Parathyroid adenoma (tissue), 2 donors: ENCODE results near the gene DDOST.

ENCODE experiments used
- H2AFZ ChIP-seq: fragments of 300-600 bp; sonication (generic); one replicate; pipeline ENCODE4 v1.7.0; 2017; ENCODE audit warnings: antibody characterized with exemption, mild to moderate bottlenecking
- H3K27ac ChIP-seq: fragments of 300-600 bp; sonication (generic); one replicate; pipeline ENCODE4 v1.7.0; 2017
- H3K27me3 ChIP-seq: fragments of 300-600 bp; sonication (generic); one replicate; pipeline ENCODE4 v1.7.0; 2017; ENCODE audit warnings: low read length; ENCODE audit not compliant: control insufficient read depth, insufficient read depth
- H3K36me3 ChIP-seq: fragments of 300-600 bp; sonication (generic); one replicate; pipeline ENCODE4 v1.7.0; 2017; ENCODE audit warnings: low read length; ENCODE audit not compliant: control insufficient read depth, insufficient read depth
- H3K4me1 ChIP-seq: fragments of 300-600 bp; sonication (generic); one replicate; pipeline ENCODE4 v1.7.0; 2017; ENCODE audit warnings: control low read depth
- H3K4me2 ChIP-seq: fragments of 300-600 bp; sonication (generic); one replicate; pipeline ENCODE4 v1.7.0; 2017; ENCODE audit warnings: low read length
- H3K4me3 ChIP-seq: fragments of 300-600 bp; sonication (generic); one replicate; pipeline ENCODE4 v1.7.0; 2017; ENCODE audit warnings: low read depth, low read length
- H3K79me2 ChIP-seq: fragments of 300-600 bp; sonication (generic); one replicate; pipeline ENCODE4 v1.7.0; 2017; ENCODE audit warnings: control low read depth
- H3K9ac ChIP-seq: fragments of 300-600 bp; sonication (generic); one replicate; pipeline ENCODE4 v1.7.0; 2017; ENCODE audit warnings: mild to moderate bottlenecking
- H3K9me3 ChIP-seq: fragments of 300-600 bp; sonication (generic); one replicate; pipeline ENCODE4 v1.7.0; 2017; ENCODE audit warnings: low read length; ENCODE audit not compliant: control insufficient read depth
- TF ChIP-seq, protein P1 (sequence below): fragments of 300-600 bp; sonication (generic); IDR thresholded peaks from one replicate; pipeline ENCODE4 v1.7.0; 2017; ENCODE audit warnings: antibody characterized with exemption, mild to moderate bottlenecking
- donor health status: primary hyperparathyroidism.

The DDOST gene

DNA sequence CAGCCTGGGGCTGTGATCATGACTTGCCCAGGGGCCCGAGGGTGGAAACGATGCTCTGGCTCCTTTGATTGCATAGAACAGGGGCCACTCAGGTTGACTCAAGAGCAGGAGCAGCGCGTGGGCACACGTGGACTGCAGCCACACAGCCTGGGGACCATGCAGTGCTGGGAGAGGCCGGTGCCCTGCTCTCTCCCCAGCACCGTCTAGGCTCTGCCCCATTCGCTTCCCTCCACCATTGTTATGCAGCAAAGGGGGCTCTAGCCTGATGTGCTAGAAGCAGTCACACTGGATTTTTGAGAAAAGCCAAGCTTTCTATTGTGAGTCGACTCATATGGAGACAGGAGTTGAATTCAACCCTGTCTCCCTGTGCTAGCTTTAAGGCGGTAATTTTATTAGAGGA lies 19.2 kb downstream of the DDOST start:
- Histone ChIP-seq H3K9me3 (no peaks in the 10 kb centered on the region), H3K27me3 (no peaks in the 10 kb centered on the region), H3K4me3 (no peak overlapping the region), H3K27ac (no peak overlapping the region), H3K79me2 (no peaks in the 10 kb centered on the region), H3K36me3 (no peaks in the 10 kb centered on the region), H3K4me1 (no peaks in the 10 kb centered on the region), H2AFZ (no peak overlapping the region), H3K4me2 (no peak overlapping the region), H3K9ac (no peak overlapping the region)
- TF ChIP-seq, protein P1, sequence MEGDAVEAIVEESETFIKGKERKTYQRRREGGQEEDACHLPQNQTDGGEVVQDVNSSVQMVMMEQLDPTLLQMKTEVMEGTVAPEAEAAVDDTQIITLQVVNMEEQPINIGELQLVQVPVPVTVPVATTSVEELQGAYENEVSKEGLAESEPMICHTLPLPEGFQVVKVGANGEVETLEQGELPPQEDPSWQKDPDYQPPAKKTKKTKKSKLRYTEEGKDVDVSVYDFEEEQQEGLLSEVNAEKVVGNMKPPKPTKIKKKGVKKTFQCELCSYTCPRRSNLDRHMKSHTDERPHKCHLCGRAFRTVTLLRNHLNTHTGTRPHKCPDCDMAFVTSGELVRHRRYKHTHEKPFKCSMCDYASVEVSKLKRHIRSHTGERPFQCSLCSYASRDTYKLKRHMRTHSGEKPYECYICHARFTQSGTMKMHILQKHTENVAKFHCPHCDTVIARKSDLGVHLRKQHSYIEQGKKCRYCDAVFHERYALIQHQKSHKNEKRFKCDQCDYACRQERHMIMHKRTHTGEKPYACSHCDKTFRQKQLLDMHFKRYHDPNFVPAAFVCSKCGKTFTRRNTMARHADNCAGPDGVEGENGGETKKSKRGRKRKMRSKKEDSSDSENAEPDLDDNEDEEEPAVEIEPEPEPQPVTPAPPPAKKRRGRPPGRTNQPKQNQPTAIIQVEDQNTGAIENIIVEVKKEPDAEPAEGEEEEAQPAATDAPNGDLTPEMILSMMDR, result no peak

DNA sequence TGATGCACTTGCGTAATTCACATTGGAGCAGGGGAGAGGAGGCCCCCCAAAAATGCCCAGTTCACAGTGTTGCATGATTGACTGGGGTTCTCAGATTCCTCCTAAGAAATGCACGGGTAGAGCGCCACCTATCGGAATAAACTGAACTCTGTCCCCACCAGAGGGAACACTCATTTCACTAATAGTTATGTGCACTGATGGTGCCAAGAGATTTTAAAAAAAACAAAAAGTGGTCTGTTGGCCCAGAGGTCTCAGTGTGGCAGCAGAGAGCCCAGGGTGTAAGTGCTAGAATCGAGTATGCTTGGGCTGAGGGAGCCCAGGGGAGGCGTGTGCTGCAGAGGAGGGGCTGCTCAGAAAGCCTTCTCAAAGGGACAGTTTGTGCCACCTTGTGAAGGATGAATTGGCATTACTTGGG lies 21.0 kb downstream of the DDOST start:
- H3K4me1 ChIP-seq, result no peaks in the 10 kb centered on the region
- H3K9me3 ChIP-seq, result no peaks in the 10 kb centered on the region
- H3K27ac ChIP-seq, result no peak overlapping the region
- H2AFZ ChIP-seq, result no peak overlapping the region
- TF ChIP-seq, protein P1, result peak; percentile 62
- H3K79me2 ChIP-seq, result peaks cover under 1% of the 10 kb centered on the region
- no peak overlapping the region for H3K9ac ChIP-seq
- no peak overlapping the region for H3K4me2 ChIP-seq
- H3K36me3 ChIP-seq, result no peaks in the 10 kb centered on the region
- no peaks in the 10 kb centered on the region for H3K27me3 ChIP-seq
- no peak overlapping the region for H3K4me3 ChIP-seq

DNA sequence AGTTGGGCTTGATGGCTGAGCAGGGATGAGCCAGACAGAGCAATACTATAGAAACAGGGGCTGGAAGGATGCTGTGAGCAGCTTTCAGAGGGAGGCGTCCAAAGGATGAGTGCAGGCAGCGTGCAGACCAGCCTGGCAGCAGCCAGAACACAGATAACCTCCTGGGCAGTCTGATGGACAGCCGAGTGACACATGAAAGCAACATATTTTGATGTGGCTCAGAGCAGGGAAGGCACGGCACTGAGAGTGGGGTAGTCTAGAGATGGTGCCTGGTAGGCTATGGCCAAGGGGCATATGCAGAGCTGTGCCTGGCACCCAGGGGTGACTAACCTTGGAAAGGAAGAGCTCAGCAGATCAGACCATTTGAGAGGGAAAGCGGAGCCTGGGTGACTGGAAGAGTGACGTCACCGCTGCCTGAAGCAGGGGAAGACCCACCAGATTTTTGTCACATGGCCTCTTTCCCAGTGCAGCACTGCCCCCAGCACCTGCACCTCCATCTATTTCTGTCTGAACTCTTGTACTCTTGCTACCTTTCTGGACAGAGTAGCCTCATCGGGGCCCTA lies 24.3 kb downstream of the DDOST start:
- Histone ChIP-seq H3K36me3 (no peaks in the 10 kb centered on the region), H3K4me1 (no peaks in the 10 kb centered on the region), H2AFZ (no peak overlapping the region), H3K4me2 (no peak overlapping the region), H3K27me3 (no peaks in the 10 kb centered on the region), H3K27ac (no peak overlapping the region), H3K9me3 (no peaks in the 10 kb centered on the region), H3K4me3 (no peak overlapping the region), H3K9ac (no peak overlapping the region), H3K79me2 (peaks cover 2% of the 10 kb centered on the region)
- TF ChIP-seq, protein P1, result no peak

DNA sequence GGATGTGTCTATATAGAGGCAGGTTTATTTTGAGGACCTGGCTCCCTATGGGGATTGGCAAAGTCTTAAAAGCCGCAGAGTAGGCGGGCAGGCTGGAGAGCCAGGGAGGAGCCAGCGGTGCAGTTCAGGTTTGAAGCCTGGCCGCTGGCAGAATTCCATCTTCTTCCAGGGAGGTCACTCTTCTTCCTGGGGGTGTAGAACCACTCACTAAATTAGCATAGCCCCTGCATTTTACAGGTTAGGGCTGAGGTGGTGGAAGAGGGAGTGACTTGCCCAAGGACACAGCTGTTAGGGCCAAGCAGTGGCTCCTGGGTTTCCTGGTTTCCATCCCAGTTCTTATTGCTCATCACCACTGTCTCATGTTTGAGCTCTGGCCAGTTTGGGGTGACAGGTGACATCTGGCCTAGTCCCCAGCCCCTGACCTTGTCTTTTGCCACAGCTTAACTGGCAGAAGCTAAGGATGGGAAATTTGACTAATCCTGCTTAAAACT lies 26.5 kb downstream of the DDOST start:
- peaks cover 2% of the 10 kb centered on the region for H3K79me2 ChIP-seq
- no peak overlapping the region for H3K27ac ChIP-seq
- no peaks in the 10 kb centered on the region for H3K9me3 ChIP-seq
- peak overlapping the region; percentile 97 for H3K4me2 ChIP-seq
- no peaks in the 10 kb centered on the region for H3K4me1 ChIP-seq
- H3K36me3 ChIP-seq, result no peaks in the 10 kb centered on the region
- TF ChIP-seq, protein P1, result no peak
- peak overlapping the region; percentile 95 for H3K4me3 ChIP-seq
- H3K27me3 ChIP-seq, result no peaks in the 10 kb centered on the region
- no peak overlapping the region for H3K9ac ChIP-seq
- H2AFZ ChIP-seq, result peak overlapping the region; percentile 91

DNA sequence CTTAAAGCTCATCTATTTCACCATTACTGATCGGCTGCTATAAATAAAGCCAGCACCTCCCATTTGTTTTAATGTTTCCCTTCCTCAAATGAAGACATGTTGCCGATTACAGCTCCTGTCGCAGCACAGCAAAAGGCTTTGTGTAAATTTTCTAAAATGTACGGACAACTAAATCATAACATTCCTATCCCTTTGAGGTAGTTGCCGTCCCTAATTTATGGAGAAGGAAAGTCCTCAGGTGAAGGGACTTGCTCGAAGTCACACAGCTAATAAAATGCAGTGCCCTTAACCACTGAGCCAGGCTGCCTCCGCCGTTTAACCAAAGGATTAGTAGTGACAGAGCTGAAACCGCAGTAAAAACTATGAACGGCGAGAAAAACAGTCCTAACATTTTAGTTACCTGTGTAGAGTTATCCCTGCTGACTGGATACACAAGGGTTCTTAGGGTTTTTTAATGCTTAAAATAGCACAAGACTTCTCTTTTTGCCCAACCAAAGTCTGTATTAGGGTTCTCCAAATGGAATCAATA lies 27.0 kb downstream of the DDOST start:
- Histone ChIP-seq H3K27ac (peak overlapping the region; percentile 47), H3K9ac (peak overlapping the region; percentile 53), H3K4me3 (peak overlapping the region; percentile 95), H3K4me2 (peak overlapping the region; percentile 97), H3K9me3 (no peaks in the 10 kb centered on the region), H3K4me1 (no peaks in the 10 kb centered on the region), H3K27me3 (no peaks in the 10 kb centered on the region), H3K36me3 (no peaks in the 10 kb centered on the region), H2AFZ (peak overlapping the region; percentile 91), H3K79me2 (peaks cover 2% of the 10 kb centered on the region)
- TF ChIP-seq, protein P1, result no peak
